Stimulated activated CD4-positive, alpha-beta T cell treated with anti-CD3 and anti-CD28 coated beads, Interleukin-2, amount 100 ng/mL, for 48 hours (primary cell): ENCODE results near the gene PNKD.

ENCODE experiments used
- DNase-seq, 2 donors: peaks; one replicate each; pipeline ENCODE4 v3.0.0-alpha.2; 2020

PNKD gene

DNA sequence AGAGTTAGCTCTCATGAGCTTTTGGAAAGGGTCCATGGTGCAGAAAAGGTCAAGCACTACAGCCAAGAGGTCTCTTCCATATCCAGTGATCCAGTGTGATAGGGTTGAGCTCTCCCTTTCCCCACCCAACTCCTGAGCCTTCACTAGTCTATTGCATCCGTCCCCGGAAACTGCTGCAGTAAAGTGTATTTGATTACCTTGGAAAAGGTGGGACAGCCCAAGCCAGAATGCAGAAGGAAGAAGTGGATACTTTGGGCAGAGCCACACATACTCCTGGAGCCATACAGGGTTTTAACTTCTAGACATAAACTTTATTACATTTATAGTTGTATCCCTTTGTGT is 3.6 kb downstream of the PNKD start:
- no peak for DNase-seq

DNA sequence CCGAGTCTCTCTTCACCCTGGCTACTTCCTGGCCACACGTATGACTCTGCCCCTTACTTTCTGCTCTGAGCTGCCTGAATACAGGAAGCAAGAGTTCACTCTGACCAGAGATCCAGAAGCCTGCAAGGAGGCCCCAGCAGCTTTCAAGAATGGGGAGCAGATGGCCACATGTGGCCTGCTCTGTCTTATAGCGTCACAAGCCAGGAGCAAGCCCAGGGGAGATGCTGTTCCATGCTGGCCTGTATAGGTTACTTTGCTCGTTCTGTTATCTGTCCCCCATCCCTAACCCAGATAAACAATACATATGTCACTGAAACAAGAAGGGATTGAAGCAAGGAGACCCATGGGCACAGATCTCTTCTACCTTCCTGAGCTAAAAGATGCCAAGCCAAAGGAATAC is 4.3 kb downstream of the PNKD start:
- DNase-seq = no peak

DNA sequence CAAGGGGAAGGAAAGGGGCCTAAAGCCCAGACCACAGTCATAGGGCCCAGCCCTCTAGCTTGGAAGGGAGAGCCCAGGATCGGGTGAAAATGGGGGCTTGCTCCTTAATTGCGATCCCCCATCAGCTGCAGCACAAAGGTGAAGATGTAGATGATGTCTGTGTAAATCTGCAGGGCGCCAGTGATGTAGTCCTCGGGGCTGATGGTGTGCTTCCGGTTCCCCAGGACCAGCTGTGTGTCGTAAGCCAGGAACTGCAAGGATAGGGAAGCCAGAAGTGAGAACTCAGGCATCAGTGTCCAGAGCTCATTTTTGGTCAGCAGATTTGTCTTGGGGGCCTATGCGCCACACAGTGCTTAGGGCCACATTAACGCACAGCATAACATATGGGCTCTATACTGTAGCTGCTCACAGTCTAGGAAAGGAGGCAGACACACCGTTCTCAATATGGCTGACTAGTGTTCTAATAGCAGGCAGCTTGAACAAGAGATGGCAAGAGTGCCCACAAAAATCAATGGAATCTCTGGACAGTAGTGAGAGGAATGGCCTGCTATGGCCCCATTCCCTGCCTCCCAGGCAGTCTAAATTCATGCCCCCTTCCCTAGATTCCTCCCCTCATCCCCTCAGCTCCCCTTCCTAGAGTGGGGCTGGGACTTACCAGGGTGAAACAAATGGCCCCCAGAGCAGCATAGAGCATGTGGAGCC is 5.2 kb downstream of the PNKD start:
- DNase-seq = no peak

DNA sequence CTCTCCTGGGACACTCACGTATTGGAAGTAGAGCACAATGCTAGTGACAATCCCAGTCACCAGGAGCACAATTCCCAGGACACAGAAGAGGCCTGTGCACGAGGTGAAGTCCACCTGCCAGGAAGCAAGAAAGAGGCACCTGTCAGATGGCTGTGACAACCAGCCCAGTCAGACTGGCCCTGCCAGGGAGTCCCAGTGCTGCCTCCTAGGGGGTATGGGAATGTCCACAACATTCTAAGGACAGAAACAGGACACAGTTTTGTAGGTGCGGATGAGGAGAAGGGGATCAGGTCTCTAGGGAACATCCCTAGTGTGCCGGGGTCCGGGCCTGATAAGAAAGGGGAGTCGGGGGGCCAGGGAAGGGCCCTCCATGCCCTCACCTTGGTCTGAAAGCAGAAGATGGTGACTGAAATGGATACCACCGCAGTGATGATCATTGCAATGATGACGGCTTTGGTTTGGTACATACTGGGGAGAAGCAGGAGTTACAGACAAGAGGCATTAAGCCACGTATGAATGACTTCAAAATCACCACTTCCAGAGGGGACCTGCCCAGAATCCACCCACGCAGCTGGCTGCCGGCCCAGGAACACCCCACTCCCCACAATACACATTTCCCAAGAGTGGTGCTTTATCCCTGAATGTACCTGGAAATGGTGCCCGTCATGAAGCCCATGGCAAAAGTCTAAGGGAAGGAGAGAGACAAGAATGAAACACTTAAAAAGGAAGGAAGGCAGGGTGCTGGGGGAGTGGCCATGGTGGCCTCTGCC is 6.9 kb downstream of the PNKD start:
- DNase-seq = no peak

DNA sequence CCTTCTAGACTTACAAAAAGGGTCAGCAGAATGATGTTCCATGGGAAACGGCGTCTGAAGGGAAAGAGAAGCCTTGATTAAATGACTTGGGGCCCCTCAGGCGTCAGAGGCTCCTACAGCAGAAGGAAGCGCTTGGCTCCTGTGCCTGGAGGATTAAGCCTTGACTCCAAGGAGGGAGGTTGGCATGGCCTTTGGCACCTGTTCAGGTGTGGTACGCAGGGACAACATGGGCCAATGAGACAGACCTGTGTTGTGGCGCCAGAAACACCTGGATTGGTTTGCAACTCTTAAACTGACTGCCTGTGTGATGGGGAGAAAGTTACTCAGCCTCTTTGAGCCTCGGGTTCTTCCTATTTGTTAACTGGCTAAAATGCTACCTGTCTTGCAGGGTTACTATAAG is 7.6 kb downstream of the PNKD start:
- DNase-seq = no peak

DNA sequence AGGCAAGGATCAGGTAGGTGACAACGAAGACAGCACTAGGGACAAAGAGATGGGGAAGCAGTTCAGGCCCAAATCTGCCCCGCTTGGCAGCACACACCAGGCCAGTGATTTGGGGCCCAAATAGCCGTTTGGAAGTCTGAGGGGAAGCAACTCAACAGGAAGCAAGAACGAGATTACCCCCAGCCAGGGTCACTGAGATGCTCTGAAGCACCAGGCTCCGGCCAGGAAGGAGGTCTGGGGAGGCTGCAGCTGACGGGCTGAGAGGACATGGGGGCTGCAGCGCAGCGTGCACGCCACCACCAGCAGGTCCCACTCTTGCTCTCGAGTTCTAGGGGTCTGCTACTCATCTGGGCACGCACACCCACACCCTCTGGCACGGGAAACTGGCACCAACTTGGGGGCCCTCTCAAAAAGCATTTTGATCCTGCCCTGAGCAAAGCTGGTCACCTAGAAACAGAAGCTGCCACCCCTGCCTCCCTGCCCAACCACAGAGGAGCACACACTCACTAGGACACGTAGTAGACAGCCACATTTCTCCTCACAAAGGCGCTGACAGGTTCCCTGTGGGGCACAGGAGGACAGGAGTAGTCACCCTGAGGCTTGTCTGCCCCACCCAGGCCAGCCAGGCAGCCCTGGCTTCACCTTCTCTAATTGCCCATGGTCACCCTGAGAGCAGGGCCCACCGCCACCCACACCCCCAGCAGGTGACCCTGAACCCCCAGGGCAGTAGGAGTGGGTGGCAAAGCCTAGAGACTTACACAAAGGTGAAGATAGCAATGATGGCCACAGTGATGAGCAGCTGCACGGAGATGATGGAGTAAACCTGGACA is 8.4 kb downstream of the PNKD start:
- DNase-seq = no peak

DNA sequence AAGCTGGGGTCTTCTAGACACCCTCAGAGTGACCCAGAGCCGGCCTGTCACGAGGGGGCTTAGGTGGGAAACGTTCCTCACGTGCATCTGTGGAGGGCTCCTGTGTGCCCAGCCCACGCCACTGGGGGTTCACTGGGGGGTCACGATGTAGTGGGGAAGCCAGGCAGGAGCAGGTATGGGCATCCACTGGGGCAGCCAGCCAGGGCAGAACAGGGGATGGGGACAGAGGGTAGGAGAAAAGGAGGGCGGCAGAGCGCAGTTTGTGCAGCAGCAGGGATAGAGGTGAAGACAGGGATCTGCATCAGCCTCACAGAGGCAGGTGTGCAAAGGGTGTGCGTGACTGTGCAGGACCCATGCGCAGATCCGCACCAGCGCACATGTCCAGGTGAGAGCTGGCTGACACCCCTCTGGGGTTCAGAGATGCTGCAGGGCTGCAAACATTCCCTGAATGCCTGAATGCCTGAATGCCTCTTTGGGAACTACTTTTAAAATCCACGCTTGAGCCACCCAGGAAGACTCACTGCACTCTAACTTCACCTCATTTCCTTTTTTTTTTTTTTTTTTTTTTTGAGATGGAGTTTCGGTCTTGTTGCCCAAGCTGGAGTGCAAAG is 10.0 kb downstream of the PNKD start:
- no peak for DNase-seq

DNA sequence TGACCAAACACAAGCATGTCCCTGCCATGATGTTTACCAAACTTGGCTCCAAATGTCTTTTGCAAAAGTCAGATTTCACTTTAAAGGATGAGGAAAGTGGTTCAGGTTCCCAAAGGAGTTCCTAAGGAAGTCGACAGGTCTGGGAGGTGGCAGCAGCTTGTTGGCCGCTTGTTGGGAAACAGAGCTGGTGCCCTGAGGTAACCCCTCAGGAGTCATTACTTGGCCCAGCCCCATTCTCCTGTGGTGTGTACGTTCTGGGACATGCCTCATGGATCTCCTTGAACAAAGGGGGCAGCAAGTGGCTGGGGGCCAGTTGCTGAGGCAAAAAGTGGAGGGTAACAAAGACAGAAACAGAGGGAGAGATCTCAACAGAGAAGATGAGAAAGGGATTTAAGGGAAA is 11.1 kb downstream of the PNKD start:
- DNase-seq = no peak

DNA sequence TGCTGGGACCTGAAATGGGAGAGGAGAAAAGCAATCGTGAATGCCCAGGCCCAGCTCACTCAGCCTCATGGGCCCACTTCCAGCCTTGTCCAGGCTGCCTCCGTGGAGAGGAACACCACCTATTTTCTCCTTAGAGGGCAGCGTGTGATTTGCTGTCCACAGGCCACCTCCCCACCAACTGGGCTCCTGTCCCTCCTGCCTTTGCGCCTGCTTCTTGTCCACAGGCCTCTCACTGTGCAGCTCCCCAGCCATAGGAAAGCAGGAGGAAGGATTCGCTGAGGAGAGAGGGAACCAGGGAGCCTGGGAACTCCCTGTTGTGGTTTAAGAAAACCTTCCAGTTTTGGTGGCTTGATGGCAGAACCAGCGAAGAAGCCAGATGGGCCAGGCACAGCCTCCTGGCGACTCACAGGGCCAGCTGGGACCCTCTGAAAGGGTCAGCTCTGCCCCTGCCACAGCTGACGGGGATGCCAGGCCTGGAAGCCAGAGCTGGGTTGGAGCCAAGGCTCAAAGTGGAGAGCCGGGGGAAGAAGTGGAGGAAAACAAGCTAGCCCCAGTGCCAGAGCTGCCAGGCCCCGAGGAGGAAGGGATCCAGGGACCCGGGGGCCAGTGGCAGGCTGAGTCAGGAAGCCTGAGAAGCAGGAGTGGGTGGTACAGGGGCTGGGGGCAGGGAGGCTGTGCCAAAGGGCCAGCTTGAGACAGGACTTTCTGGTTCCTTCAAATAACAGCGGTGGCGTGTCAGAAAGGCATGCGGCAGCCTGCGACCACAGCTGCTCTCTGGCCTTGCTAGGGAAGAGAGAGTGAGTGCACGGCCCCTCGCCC is 12.1 kb downstream of the PNKD start:
- no peak for DNase-seq

DNA sequence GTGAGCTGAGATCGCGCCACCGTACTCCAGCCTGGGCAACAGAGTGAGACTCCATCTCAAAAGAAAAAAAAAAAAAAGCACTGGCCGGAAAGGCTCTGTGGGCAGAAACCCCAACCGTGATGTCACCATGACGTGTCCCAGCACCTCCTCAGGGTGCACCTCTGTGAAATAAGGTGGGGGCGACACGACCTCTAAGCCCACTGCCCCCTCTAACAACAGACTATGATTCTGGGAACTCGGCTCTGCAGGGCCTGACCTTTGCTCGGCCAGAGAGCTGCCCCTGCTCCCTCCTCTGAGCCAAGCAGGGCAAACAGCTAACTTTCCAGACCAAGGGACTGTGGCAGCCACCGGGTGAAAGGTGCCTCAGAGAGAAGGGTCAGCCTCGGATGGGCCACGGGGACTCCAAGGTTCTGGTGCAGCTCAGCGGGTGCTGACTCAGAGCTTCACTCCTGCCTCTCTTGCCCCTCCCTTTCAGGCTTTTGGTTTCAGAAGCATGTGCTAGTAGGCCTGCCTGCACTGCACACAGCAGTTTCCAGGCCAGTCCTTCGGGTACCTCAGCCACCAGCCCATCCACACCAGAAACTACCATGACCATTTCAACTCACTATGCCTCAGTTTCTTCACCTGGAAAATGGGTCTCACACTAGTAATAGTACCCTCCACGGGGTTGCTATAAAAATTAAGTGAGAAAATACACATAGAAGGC is 13.9 kb downstream of the PNKD start:
- DNase-seq = peak; percentile 48 to 52

DNA sequence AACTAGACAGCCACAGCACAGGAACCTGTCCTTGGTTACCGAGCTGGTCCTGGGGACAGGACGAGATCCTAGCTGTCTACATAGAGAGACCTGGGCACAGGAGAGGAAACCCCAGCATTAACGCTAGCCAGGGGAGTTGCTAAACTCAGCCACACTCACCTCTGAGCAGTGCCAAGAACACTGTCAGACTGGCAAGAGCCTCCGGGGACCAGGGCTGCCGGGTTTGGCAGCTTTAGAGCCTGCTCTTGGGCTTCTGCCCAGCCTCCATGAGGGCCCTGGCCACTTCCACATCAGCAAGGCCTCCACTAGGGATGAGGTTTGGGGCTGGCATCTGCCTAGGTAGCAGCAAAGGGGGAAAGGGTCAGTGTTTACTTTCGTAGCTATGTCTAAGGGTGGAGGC is 15.3 kb downstream of the PNKD start:
- DNase-seq = no peak

DNA sequence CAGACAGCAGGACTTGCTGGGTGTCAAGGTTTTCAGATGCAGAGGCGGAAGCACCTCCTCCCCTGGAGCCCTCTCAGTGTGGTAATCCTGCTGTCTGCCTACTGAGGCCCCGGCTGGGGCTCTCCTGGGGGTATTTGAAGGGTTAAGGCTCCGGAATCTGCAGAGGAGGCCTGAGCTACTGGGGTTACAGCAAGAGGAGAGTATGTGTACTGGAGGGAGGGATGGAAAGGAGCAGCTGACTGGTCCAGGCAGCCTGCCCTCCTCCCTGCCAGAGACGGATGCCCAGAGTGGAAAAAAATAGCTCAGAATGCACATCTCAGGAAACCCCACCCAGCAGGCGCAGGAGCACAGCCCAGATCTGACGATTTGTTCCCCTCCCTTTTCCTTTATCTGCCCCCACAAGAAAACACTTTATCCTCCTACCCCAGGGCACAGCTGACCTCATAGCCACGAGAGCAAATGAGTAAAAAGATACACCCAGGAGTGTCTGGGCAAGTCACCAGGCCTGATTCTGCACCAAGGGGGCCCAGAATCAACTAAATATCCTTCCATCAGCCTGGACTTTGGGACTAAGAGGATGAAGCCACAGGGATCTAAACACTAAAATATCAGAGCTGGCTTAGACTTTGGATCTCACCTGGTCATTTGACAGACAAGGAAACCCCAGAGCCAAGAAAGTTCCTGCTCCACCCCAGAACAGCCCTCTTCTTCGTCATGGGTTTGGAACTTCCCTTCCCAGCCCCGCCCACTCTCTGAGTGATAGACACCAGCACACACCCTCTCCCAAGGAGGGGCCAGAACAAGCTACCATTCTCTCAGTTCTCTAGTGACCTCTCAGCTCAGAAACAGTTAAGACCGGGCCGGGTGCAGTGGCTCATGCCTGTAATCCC is 16.5 kb downstream of the PNKD start:
- peak; percentile 66 to 67 for DNase-seq

DNA sequence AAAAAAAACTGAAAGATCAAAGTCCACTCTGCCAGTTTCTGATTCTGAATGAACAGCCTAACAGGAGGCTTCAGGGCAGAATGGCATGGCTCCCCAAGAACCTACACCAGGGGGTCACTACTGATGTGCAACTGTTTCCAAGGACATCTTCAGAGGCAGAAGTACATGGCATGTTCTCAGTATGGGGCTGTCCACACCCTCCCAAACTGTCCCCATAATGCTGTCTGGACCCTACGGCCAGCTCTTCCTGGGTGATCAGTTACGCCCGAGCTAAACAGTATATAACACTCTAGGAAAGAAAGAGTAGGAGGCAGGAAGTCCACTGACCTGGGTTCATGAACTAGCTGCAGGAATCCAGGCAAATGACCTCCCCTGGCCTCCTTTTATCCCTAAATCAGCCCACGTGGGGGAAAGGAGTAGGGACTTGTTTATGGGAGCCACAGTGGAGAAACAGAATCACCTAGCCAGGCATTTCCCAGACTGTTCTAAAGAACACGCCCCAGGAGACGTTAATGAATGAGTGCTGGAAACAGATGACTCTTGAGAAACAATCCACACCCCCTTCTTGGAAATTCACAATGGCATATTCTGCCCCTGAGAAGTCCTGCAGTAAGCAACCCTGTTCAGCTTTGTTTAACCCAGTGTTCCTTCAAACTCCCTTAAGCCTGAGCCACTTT is 19.5 kb downstream of the PNKD start:
- DNase-seq = no peak

DNA sequence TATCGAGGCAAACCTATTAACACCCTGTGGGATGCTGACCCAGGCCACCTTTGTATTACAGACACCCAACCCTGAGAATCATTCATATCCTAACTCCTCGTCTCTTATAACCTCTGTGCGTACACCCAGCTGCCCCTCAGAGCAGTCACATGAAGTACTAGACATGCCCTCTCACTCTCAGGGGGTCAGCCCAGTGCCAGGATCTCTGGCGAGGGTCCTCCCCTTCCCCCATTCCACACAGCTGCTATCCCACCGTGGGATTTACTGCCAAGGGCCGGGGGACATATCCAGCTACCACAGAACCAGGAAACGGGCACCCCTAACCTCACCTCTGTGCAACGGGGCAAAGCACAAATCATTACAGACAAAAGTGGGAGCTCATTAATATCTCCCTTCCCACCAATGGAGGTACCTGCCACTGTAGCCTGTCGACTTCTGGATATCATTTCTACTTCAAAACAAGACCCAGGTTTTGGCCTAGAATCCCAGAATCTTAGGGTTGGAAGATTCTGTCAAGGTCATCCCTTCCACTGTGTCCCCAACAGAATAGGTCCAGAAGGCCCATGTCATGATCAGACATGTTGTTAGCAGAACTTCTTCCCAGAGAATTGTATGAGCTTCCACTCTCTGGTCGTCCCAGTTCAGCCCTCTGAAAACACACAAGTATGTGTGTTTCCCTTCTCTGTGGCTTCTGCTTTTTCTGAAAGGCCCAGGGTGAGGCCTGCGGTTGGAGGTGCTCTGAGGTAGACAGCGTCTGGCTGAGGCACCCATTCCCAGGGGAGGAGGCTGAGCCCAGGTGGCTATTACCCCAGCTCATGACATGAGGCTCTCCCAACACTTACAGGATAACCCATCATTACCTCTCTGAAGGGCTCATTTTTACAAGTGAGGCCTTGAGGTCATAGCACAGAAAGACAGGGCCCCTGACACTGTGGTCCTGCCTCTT is 20.3 kb downstream of the PNKD start:
- DNase-seq = no peak

DNA sequence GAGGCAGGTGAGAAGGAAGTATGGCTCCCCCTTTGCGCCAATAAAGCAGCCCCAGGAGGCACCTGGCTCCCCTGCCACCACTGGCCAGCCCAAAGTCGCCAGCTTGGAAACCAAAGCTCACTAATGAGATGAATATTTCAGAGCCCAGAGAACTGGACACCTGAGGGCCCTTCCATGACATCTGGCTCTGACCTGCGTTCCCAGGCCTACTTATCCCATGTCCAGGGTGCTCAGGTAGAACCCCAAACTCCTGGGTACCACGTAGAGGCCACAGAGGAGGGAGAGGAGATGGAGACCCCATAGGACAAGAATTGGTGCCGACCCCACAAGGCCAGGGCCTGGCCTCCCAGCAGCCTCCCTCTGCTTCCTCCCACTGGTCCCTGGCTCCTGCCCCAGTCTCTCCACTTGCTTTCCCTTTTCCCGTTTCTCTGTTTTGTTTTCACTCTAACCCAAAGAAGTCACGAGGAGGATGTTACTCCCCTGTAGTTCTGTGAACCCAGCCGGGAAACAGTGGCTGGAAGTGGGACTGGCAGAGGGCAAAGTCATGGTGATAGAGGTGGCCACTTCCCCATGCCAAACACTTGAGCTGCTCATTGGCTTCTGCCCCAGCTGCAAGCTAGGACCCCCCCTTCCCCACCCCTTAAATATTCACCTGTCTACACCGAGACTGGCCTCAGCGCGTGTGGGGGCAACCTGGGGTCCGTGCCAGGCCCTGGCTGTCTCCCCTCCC is 21.2 kb downstream of the PNKD start:
- DNase-seq = no peak

DNA sequence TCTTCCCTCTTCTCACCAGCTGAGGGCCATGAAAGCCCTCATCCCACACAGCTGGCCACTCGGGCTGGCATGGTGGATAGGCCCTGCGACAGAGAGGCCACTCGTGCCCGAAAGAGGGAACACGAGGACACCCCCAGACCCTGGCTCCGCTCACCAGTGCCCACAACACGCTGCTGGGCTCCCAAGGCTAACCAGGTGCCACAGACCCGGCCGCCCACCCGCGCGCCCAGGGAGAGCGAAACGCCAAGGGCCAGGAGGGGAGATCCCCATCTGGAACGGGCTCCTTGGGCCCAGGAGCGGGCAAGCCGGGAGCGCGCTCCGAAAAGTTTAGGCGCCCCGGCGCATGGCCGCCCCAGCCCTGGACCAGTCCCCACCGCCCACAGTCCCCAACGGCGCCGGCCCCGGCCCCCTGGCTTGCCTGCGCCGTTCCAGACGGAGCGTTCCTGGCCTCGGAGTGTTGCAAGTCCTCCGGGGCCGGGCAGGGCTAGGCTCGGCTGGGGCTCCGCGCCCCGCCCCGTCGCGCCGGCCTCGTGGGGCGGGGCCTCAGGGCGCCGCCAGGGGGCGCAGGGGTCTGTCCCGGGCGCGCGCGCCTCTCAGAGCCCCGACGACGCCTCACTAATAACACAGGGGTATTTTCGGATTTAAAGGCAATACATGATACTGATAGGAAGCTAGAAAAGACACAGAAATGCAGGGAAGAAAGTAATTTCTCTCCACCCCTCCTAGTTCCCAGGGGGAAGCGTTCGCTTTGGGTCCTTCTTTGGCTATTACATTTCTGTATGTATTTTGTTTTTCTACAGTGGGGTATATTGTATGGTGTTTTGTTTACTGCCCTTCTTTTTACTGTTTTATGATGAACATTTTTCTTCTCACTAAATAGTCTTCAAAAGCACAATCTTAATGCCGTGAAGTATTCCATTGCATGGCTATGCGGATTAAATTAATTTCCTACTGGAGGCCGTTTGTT is 22.0 kb downstream of the PNKD start, which contains the start of gene TMBIM1:
Gene TMBIM1, minus strand, starts transcription at position 456 of the 967 bp plus-strand sequence. CDS start 10,362 bp downstream, outside the sequence.
- peak; percentile 73 to 81 for DNase-seq
